Skeletal muscle tissue (tissue), 4 donors: ENCODE data around the gene GAREM2. TPM values are rescaled to one million over a fixed set of nuclear protein-coding genes. Genes with fewer than 3 reads are reported as not detected.
"Not testable (repeated sequence)": the region's sequence is repeated elsewhere in the genome, so short reads cannot be mapped to it uniquely, and the experiment has no call there.

Experiments used
- H3K27ac ChIP-seq: one replicate; pipeline ENCODE4 v1.7.0; 2013; ENCODE audit warnings: mild to moderate bottlenecking, low read depth, low read length, inconsistent platforms
- H3K27me3 ChIP-seq, 3 donors: one replicate each; pipeline ENCODE4 v1.7.0; 2013; ENCODE audit warnings: low read length in 3 of 3; ENCODE audit not compliant: control insufficient read depth in 3 of 3, insufficient read depth in 3 of 3
- H3K36me3 ChIP-seq, 3 donors: one replicate each; pipeline ENCODE4 v1.7.0; 2013; ENCODE audit warnings: low read length in 3 of 3; ENCODE audit not compliant: control insufficient read depth in 3 of 3, insufficient read depth in 3 of 3
- H3K4me1 ChIP-seq, 3 donors: one replicate each; pipeline ENCODE4 v1.7.0; 2013; ENCODE audit warnings: low read length in 3 of 3, mild to moderate bottlenecking in 3 of 3; ENCODE audit not compliant: control insufficient read depth in 3 of 3, insufficient read depth in 3 of 3
- H3K4me3 ChIP-seq, 3 donors: one replicate each; pipeline ENCODE4 v1.7.0; 2013; ENCODE audit warnings: low read length in 3 of 3
- H3K9ac ChIP-seq, 3 donors: one replicate each; pipeline ENCODE4 v1.7.0; 2013; ENCODE audit warnings: low read length in 3 of 3, mild to moderate bottlenecking in 3 of 3, moderate library complexity in 2 of 3, low read depth in 1 of 3
- H3K9me3 ChIP-seq, 3 donors: one replicate each; pipeline ENCODE4 v1.7.0; 2013; ENCODE audit warnings: low read length in 3 of 3; ENCODE audit not compliant: control insufficient read depth in 3 of 3
- total RNA-seq: library from RNA; depleted of rRNA; stranded (reverse); fragments of >200 nt; gene quantifications from one replicate; pipeline ENCODE4 v1.2.3, GENCODE V29; 2014
- donor health status: Osteomylitis.

The GAREM2 gene
- total RNA-seq, 1 donor from 2014 or later: 1.0 TPM

GRCh38 chr2:26144953-26145680, 27.8 kb upstream of the GAREM2 start:
- Histone ChIP-seq H3K27me3 (peaks cover 0 to 12% (median 0%) of the 10 kb centered on the region in 3 donors), H3K36me3 (no peaks in the 10 kb centered on the region), H3K9ac (no peak overlapping the region), H3K4me1 (no peaks in the 10 kb centered on the region), H3K4me3 (peak overlapping the region in 1 of 3 donors; percentile 24), H3K9me3 (no peaks in the 10 kb centered on the region), H3K27ac (no peak overlapping the region)

DNA sequence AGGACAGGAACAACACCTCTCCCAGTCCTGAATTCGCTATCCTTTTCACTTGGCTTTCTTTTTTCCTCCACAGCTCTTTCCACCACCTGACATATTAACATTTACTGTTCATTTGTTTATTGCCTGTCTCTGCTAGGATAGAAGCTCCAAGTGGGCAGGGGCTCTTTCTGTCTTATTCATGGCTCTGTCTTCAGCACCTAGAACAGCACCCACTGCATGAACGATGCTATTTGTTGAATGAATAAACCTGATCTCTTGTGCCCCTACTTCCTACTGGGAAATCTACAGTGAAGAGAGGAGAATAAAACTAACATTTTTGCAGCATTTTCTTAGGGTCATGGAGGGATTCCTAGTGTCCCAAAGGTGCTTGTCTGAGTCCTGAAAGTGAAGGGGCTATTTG, 24.4 kb upstream of the GAREM2 start:
- Histone ChIP-seq H3K27ac (no peak overlapping the region), H3K9me3 (no peaks in the 10 kb centered on the region), H3K4me3 (no peak overlapping the region), H3K27me3 (peaks cover 0 to 16% (median 2%) of the 10 kb centered on the region in 3 donors), H3K36me3 (no peaks in the 10 kb centered on the region), H3K4me1 (no peaks in the 10 kb centered on the region), H3K9ac (no peak overlapping the region)

DNA sequence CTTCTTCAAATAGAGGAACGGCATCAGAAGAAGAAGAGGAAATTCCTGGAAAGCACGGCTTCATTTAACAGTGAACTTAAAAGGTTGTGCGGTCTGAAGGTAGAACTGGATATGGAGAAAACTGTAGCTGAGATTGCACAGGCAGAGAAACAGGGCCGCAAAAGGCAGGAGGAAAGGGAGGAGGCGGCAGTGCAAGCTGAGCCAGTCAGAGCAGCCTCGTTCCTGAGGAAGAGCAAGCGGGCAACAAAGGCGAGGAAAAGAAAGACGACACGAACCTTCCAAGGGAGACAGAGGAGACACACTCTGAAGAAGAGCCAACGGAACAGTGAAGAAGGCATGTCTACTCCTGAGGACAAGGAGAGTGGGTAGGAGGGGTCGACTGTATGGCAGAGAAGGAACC, 22.6 kb upstream of the GAREM2 start:
- Histone ChIP-seq H3K4me3 (no peak overlapping the region), H3K36me3 (no peaks in the 10 kb centered on the region), H3K9me3 (no peaks in the 10 kb centered on the region), H3K9ac (no peak overlapping the region), H3K4me1 (no peaks in the 10 kb centered on the region), H3K27ac (no peak overlapping the region), H3K27me3 (peaks cover 0 to 16% (median 2%) of the 10 kb centered on the region in 3 donors)

GRCh38 chr2:26157580-26157979, 15.3 kb upstream of the GAREM2 start:
- Histone ChIP-seq H3K4me1 (no peaks in the 10 kb centered on the region), H3K9ac (no peak overlapping the region), H3K36me3 (no peaks in the 10 kb centered on the region), H3K27me3 (no peaks in the 10 kb centered on the region), H3K9me3 (no peaks in the 10 kb centered on the region), H3K27ac (no peak overlapping the region), H3K4me3 (no peak overlapping the region)

DNA sequence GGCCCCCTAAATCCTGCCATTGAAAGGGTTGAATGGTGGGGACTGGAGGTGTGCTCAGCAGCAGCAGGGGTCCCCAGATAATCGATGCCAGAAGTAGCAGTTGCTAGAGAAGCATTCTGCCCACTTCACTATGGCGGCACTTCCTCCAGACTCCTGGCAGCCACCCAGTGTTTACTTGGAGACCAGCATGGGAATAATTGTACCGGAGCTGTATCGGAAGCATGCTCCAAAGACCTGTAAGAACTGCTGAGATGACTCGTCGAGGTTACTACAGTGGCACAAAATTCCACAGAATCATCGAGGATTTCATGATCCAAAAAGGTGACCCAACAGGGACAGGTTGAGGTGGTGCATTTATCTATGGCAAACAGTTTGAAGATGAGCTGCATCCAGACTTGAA, 11.0 kb upstream of the GAREM2 start:
- Histone ChIP-seq H3K9me3 (no peaks in the 10 kb centered on the region), H3K4me3 (no peak overlapping the region), H3K9ac (no peak overlapping the region), H3K27me3 (no peaks in the 10 kb centered on the region), H3K4me1 (peaks cover 2 to 5% (median 4%) of the 10 kb centered on the region in 3 donors), H3K27ac (no peak overlapping the region), H3K36me3 (no peaks in the 10 kb centered on the region)

DNA sequence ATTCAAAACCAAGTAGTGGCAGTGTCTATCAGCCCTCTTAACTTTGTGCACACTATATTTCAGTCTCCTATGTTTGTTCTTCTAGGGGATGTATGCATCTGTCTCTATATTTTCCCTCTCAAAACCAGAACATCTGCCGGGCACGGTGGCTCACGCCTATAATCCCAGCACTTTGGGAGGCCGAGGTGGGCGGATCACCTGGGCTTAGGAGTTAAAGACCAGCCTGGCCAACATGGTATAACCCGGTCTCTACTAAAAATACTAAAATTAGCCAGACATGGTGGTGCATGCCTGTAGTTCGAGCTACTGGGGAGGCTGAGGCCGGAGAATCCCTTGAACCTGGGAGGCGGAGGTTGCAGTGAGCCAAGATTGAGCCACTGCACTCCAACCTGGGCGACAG, 9.9 kb upstream of the GAREM2 start:
- Histone ChIP-seq H3K4me3 (no peak overlapping the region), H3K27ac (no peak overlapping the region), H3K9ac (no peak overlapping the region), H3K36me3 (no peaks in the 10 kb centered on the region), H3K27me3 (no peaks in the 10 kb centered on the region), H3K9me3 (no peaks in the 10 kb centered on the region), H3K4me1 (peaks cover 2 to 5% (median 4%) of the 10 kb centered on the region in 3 donors)

- Histone ChIP-seq H3K4me3 (no peak overlapping the region), H3K27me3 (no peaks in the 10 kb centered on the region), H3K27ac (peak overlapping the region; percentile 71), H3K4me1 (peaks cover 2 to 5% (median 4%) of the 10 kb centered on the region in 3 donors), H3K36me3 (no peaks in the 10 kb centered on the region), H3K9ac (peak overlapping the region in 1 of 3 donors; percentile 50), H3K9me3 (no peaks in the 10 kb centered on the region)
Observed at GRCh38 chr2:26164231-26164630, 8.7 kb upstream of the GAREM2 start.

- Histone ChIP-seq H3K36me3 (no peaks in the 10 kb centered on the region), H3K9me3 (no peaks in the 10 kb centered on the region), H3K4me3 (no peak overlapping the region), H3K9ac (peak overlapping the region in 1 of 3 donors; percentile 50), H3K27me3 (no peaks in the 10 kb centered on the region), H3K27ac (peak overlapping the region; percentile 71), H3K4me1 (peaks cover 2 to 5% (median 4%) of the 10 kb centered on the region in 3 donors)
Observed at GRCh38 chr2:26164641-26165211, 8.2 kb upstream of the GAREM2 start.

DNA sequence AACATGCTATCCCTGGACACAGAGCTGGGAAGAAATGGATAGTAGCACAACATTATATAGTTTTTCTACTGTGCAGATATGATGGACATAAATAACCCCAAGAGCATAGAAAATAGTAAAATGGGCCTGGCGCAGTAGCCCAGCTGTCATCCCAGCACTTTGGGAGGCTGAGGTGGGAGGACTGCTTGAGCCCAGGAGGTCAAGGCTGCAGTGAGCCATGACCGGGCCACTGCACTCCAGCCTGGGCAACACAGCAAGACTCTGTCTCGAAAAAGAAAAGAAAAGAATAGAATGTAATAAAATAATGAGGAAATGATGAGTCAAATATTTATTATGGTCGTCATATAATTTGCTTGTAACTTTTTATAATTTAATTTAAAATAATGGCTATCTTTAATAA, 7.5 kb upstream of the GAREM2 start:
- Histone ChIP-seq H3K36me3 (no peaks in the 10 kb centered on the region), H3K9ac (no peak overlapping the region), H3K4me3 (no peak overlapping the region), H3K27ac (no peak overlapping the region), H3K4me1 (peaks cover 2 to 5% (median 4%) of the 10 kb centered on the region in 3 donors), H3K27me3 (no peaks in the 10 kb centered on the region), H3K9me3 (no peaks in the 10 kb centered on the region)

- H3K9ac ChIP-seq, H3K27ac ChIP-seq, H3K9me3 ChIP-seq, H3K4me1 ChIP-seq, H3K36me3 ChIP-seq, H3K4me3 ChIP-seq, H3K27me3 ChIP-seq: not testable (repeated sequence)
Observed at GRCh38 chr2:26166541-26166940, 6.3 kb upstream of the GAREM2 start.
